Measurements from ENCODE around the gene KCNH3.

DNA sequence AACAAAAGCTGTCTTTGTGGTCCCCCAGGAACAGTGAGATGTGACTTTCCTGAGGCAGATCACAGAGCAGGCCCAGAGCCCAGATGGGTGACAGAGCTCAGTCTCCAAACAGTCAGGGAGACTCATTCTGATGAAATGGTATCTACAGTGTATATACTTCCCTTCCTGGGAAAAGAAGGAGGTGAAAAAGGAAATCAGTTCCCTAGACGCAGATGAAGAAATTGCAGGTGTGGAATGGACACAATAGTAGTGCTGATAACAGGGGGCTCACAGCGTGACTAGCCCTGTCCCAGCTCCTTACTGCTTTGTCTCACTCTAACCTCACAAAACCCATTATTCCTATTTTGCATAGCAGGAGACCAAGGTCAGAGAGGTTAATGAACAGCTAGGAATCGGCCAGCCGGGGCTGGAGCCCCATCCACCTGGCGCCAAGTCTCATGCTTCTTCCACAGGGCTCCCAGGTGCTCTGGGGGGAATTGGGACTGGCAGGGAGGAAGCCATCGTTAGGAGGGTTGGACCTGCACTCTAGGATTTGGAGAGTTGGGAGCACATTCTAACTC lies 11.9 kb downstream of the KCNH3 start:
- TF ChIP-seq POLR2AphosphoS5 (IDR thresholded peaks at IDR 0.05; ENCODE audit: low read depth, low read length) (no peak), POLR2A (IDR thresholded peaks at IDR 0.05; ENCODE audit: low read depth, low read length) (no peak), PAX5 (IDR thresholded peaks at IDR 0.05; ENCODE audit: insufficient read depth, low read length, severe bottlenecking) (no peak), TAF1 (IDR thresholded peaks at IDR 0.05; ENCODE audit: low read depth, low read length) (no peak)
